BLaER1 (cell line): ENCODE results near the gene TBX19.

ENCODE experiments used
- H3K27ac ChIP-seq: shearing (Covaris generic); formaldehyde crosslinking; 2 replicates; pipeline ENCODE4 v1.8.1; 2022
- H3K27me3 ChIP-seq: shearing (Covaris generic); formaldehyde crosslinking; 2 replicates; pipeline ENCODE4 v1.8.1; 2022
- H3K36me3 ChIP-seq: shearing (Covaris generic); formaldehyde crosslinking; 2 replicates; pipeline ENCODE4 v1.8.1; 2022
- H3K4me1 ChIP-seq: shearing (Covaris generic); formaldehyde crosslinking; 2 replicates; pipeline ENCODE4 v1.8.1; 2022
- H3K4me2 ChIP-seq: shearing (Covaris generic); formaldehyde crosslinking; 2 replicates; pipeline ENCODE4 v1.8.1; 2022
- H3K4me3 ChIP-seq: shearing (Covaris generic); formaldehyde crosslinking; 2 replicates; pipeline ENCODE4 v1.8.1; 2022
- H3K9ac ChIP-seq: shearing (Covaris generic); formaldehyde crosslinking; 2 replicates; pipeline ENCODE4 v1.8.1; 2022
- H3K9me3 ChIP-seq: shearing (Covaris generic); formaldehyde crosslinking; 2 replicates; pipeline ENCODE4 v1.8.1; 2022
- H4K20me1 ChIP-seq: shearing (Covaris generic); formaldehyde crosslinking; 2 replicates; pipeline ENCODE4 v1.8.1; 2022
- Cebpa-rat ChIP-seq: shearing (Covaris generic); IDR thresholded peaks from 2 replicates; pipeline ENCODE4 v1.8.1; 2022

The TBX19 gene

GRCh38 chr1:168333562-168334276 lies 53.0 kb downstream of the TBX19 start:
- no peaks in the 10 kb centered on the region for H3K36me3 ChIP-seq
- no peak overlapping the region for H3K9ac ChIP-seq
- H3K4me1 ChIP-seq: no peaks in the 10 kb centered on the region
- H3K9me3 ChIP-seq: no peaks in the 10 kb centered on the region
- H3K4me3 ChIP-seq: no peak overlapping the region
- H3K27me3 ChIP-seq: no peaks in the 10 kb centered on the region
- TF ChIP-seq Cebpa-rat: no peak
- no peaks in the 10 kb centered on the region for H4K20me1 ChIP-seq
- H3K27ac ChIP-seq: no peak overlapping the region
- H3K4me2 ChIP-seq: no peak overlapping the region

DNA sequence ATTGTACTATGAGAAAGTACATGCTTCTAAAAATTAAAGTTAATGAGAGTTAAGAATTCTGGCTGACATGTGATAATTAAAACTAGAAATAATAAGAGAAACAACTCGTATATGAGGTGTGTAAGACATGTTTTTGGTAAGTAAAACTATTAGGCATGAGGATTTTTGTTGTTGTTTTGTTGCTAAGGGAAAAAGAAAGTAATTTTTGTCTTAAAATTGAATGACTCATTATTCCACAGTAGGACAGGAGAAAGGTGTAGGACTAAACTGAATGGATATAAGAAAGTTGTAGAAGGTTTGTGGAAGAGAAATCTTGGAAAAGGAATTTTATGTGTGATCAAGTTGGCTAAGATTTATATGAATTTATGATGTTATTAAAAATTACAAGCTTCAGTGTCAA lies 54.8 kb downstream of the TBX19 start:
- H3K27me3 ChIP-seq: no peaks in the 10 kb centered on the region
- H3K36me3 ChIP-seq: no peaks in the 10 kb centered on the region
- TF ChIP-seq Cebpa-rat: no peak
- H3K9me3 ChIP-seq: no peaks in the 10 kb centered on the region
- H3K4me2 ChIP-seq: no peak overlapping the region
- H3K4me3 ChIP-seq: no peak overlapping the region
- no peak overlapping the region for H3K27ac ChIP-seq
- H4K20me1 ChIP-seq: no peaks in the 10 kb centered on the region
- no peaks in the 10 kb centered on the region for H3K4me1 ChIP-seq
- no peak overlapping the region for H3K9ac ChIP-seq

GRCh38 chr1:168338589-168339503 lies 58.2 kb downstream of the TBX19 start:
- no peaks in the 10 kb centered on the region for H3K9me3 ChIP-seq
- no peak overlapping the region for H3K9ac ChIP-seq
- no peaks in the 10 kb centered on the region for H4K20me1 ChIP-seq
- H3K4me2 ChIP-seq: no peak overlapping the region
- H3K4me3 ChIP-seq: no peak overlapping the region
- TF ChIP-seq Cebpa-rat: no peak
- H3K4me1 ChIP-seq: no peaks in the 10 kb centered on the region
- no peaks in the 10 kb centered on the region for H3K36me3 ChIP-seq
- no peak overlapping the region for H3K27ac ChIP-seq
- no peaks in the 10 kb centered on the region for H3K27me3 ChIP-seq

GRCh38 chr1:168340781-168341482 lies 60.3 kb downstream of the TBX19 start:
- H3K4me1 ChIP-seq: no peaks in the 10 kb centered on the region
- no peaks in the 10 kb centered on the region for H3K27me3 ChIP-seq
- H3K9me3 ChIP-seq: no peaks in the 10 kb centered on the region
- no peak overlapping the region for H3K4me3 ChIP-seq
- TF ChIP-seq Cebpa-rat: no peak
- no peak overlapping the region for H3K9ac ChIP-seq
- no peak overlapping the region for H3K27ac ChIP-seq
- no peak overlapping the region for H3K4me2 ChIP-seq
- H3K36me3 ChIP-seq: no peaks in the 10 kb centered on the region
- no peaks in the 10 kb centered on the region for H4K20me1 ChIP-seq

- TF ChIP-seq Cebpa-rat: no peak
- Histone ChIP-seq H3K4me1 (no peaks in the 10 kb centered on the region), H3K9me3 (no peaks in the 10 kb centered on the region), H3K36me3 (no peaks in the 10 kb centered on the region), H3K4me3 (no peak overlapping the region), H4K20me1 (no peaks in the 10 kb centered on the region), H3K9ac (no peak overlapping the region), H3K4me2 (no peak overlapping the region), H3K27me3 (no peaks in the 10 kb centered on the region), H3K27ac (no peak overlapping the region)
These were observed 60.9 kb downstream of the TBX19 start for GRCh38 chr1:168341483-168341975.

DNA sequence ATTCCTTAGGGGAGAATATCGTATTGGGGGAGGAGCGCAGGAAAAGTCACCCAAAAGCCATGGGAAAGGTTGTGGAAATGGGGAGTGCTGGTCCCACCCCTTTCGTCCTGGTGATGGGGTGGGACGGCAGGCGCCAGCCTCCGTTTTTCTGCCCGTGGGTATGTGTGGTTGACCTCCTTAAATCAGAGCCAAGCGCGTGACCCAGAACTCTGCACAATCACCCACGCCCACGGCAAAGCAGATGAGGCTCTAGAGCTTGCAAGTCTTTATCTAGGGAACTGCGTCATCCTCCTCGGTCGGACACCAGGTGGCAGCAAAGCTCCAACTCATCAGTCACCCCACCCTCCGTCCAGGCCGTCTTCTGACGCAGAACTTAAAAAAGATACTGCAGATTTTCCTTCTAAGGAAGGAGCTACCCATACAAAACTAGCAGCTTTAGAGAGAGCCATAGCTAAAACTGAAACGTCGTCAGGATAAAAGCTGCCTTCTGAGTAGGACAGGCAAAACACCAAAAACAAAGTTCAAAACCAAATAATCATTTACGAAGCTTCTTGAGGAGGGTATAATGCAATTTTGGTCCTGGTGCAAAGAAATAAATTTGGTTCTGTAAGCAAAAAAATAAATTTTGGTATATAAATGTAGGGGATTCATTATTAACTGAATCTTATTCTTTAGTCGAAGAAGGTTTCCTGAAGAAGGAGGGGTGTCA lies 62.0 kb downstream of the TBX19 start:
- Histone ChIP-seq H3K9me3 (no peaks in the 10 kb centered on the region), H3K4me3 (no peak overlapping the region), H4K20me1 (no peaks in the 10 kb centered on the region), H3K4me2 (peak overlapping the region; percentile 25; the same call in 1 of the 2 replicates), H3K36me3 (no peaks in the 10 kb centered on the region), H3K27me3 (no peaks in the 10 kb centered on the region), H3K4me1 (no peaks in the 10 kb centered on the region), H3K27ac (no peak overlapping the region), H3K9ac (no peak overlapping the region)
- TF ChIP-seq Cebpa-rat: no peak

- no peak overlapping the region for H3K9ac ChIP-seq
- H3K36me3 ChIP-seq: no peaks in the 10 kb centered on the region
- H3K27me3 ChIP-seq: no peaks in the 10 kb centered on the region
- H3K4me3 ChIP-seq: no peak overlapping the region
- H3K9me3 ChIP-seq: no peaks in the 10 kb centered on the region
- no peaks in the 10 kb centered on the region for H4K20me1 ChIP-seq
- no peak overlapping the region for H3K27ac ChIP-seq
- H3K4me1 ChIP-seq: no peaks in the 10 kb centered on the region
- TF ChIP-seq Cebpa-rat: no peak
- H3K4me2 ChIP-seq: no peak overlapping the region
These were observed 62.9 kb downstream of the TBX19 start for GRCh38 chr1:168343566-168343965.

DNA sequence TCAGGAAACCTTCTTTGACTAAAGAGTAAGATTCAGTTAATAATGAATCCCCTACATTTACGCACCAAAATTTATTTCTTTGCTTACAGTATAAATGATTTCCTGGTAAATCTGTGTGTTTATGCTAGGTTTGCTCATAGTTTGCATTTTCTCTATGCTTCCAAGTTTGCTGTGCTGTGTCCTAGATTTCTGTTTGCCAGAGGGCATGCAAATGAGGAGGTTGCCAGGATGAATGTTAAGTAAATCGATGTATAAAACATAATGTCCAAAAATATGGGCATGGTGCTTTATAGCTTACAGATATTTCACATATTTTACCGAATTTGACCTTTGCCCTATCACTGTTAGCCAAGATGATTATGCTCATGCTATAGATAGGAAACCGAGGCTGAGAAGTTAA lies 63.8 kb downstream of the TBX19 start:
- H4K20me1 ChIP-seq: no peaks in the 10 kb centered on the region
- no peaks in the 10 kb centered on the region for H3K4me1 ChIP-seq
- no peak overlapping the region for H3K9ac ChIP-seq
- H3K36me3 ChIP-seq: no peaks in the 10 kb centered on the region
- TF ChIP-seq Cebpa-rat: no peak
- H3K4me2 ChIP-seq: no peak overlapping the region
- no peak overlapping the region for H3K27ac ChIP-seq
- H3K4me3 ChIP-seq: no peak overlapping the region
- no peaks in the 10 kb centered on the region for H3K27me3 ChIP-seq
- no peaks in the 10 kb centered on the region for H3K9me3 ChIP-seq

DNA sequence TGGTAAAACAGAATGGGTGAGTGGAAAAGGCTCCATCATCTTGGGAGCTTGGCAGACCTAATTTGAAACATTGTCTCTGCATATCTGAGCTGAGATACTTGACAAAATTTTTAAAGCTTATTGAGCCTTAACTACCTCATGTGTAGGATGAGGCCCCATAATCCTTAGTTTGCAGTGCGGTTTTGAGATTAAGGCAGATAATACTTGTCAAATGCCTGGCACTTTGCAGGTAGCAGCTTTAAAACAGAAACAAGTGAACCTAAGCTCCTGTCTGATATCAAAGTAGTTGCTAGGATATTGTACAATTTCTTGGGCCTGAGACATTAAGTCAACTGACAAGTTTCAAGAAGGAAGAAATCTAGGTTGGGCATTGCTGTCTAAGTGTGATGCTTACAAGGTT lies 65.3 kb downstream of the TBX19 start:
- Histone ChIP-seq H4K20me1 (no peaks in the 10 kb centered on the region), H3K4me1 (no peaks in the 10 kb centered on the region), H3K27ac (no peak overlapping the region), H3K4me3 (no peak overlapping the region), H3K36me3 (no peaks in the 10 kb centered on the region), H3K4me2 (no peak overlapping the region), H3K27me3 (no peaks in the 10 kb centered on the region), H3K9ac (no peak overlapping the region), H3K9me3 (no peaks in the 10 kb centered on the region)
- TF ChIP-seq Cebpa-rat: no peak
